ENCODE results near the gene PACSIN1. TPM values are rescaled to one million over a fixed set of nuclear protein-coding genes. Genes with fewer than 3 reads are reported as not detected.

The PACSIN1 gene
- total RNA-seq, 1 donor from 2014 or later, result not detected

DNA sequence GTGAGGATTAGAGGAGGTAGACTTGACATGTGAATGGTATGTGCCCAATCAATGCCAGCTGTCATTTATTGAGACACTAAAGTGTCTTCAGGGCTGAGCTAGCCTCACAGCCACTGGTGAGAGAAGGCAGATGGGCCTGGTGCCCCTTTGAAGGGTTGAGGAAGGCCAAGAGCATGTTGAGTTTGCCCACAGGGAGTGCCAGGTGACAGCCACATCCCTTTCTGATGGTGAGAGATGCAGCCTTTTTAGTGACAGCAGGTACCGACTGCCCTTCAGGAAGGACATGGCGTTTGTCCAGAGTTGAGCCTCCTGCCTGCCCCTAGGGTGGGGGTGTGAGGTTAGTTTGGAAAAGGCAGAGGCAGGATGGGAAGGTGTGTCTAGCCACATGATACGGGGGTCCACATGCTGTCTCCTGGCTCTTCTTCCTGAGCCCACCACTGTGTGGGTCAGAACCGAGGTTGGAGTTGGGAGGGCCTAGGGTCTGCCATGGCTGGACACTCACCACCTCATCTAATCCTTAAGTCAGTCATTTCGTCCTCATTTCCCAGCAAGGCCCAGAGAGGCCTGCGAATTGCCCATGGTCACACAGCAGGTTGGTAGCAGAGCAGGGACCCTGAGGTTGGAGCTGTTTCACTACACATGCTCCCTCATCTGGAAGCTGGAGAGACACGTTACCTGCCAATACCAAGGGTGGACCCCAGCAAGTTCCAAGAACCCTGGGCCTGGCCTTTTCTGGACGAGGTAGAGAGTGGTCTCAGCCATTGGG is 57.7 kb downstream of the PACSIN1 start:
- TF ChIP-seq, protein P1, sequence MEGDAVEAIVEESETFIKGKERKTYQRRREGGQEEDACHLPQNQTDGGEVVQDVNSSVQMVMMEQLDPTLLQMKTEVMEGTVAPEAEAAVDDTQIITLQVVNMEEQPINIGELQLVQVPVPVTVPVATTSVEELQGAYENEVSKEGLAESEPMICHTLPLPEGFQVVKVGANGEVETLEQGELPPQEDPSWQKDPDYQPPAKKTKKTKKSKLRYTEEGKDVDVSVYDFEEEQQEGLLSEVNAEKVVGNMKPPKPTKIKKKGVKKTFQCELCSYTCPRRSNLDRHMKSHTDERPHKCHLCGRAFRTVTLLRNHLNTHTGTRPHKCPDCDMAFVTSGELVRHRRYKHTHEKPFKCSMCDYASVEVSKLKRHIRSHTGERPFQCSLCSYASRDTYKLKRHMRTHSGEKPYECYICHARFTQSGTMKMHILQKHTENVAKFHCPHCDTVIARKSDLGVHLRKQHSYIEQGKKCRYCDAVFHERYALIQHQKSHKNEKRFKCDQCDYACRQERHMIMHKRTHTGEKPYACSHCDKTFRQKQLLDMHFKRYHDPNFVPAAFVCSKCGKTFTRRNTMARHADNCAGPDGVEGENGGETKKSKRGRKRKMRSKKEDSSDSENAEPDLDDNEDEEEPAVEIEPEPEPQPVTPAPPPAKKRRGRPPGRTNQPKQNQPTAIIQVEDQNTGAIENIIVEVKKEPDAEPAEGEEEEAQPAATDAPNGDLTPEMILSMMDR (IDR thresholded peaks at IDR 0.05), result no peak
- H3K4me3 Mint-ChIP-seq (ENCODE audit: unreplicated experiment), result no peak overlapping the region
- H3K9me3 Mint-ChIP-seq (ENCODE audit: unreplicated experiment), result no peaks in the 10 kb centered on the region
- peaks cover 6% of the 10 kb centered on the region for H3K4me1 Mint-ChIP-seq (ENCODE audit: unreplicated experiment)
- no peaks in the 10 kb centered on the region for H3K36me3 Mint-ChIP-seq (ENCODE audit: unreplicated experiment)
- peaks cover 7% of the 10 kb centered on the region for H3K27me3 Mint-ChIP-seq (ENCODE audit: unreplicated experiment)
- DNase-seq (ENCODE audit: extremely low spot score, unreplicated experiment), result no peak
- no peak overlapping the region for H3K27ac Mint-ChIP-seq (ENCODE audit: unreplicated experiment)

DNA sequence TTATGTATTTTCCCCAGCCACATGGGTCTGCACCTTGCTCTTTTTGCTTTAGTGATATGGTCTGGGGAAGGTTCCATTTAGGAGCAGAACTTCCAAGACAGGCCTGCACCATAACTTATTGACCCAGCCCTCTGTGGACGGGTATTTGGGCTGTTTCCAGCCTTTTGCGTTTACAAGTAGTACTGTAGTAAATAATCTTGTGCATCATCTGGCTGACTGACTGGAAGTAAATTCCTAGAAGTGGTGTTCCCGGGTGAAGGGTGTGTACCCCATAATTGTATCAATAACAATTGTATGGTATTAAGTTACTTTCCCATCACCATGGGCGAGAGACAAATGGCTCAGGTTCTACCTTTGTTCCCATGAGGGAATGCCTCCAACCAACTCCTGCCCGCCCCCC is 58.6 kb downstream of the PACSIN1 start:
- H3K27me3 Mint-ChIP-seq (ENCODE audit: unreplicated experiment), result peaks cover 3% of the 10 kb centered on the region
- no peaks in the 10 kb centered on the region for H3K36me3 Mint-ChIP-seq (ENCODE audit: unreplicated experiment)
- no peak overlapping the region for H3K4me3 Mint-ChIP-seq (ENCODE audit: unreplicated experiment)
- no peak overlapping the region for H3K27ac Mint-ChIP-seq (ENCODE audit: unreplicated experiment)
- DNase-seq (ENCODE audit: extremely low spot score, unreplicated experiment), result no peak
- TF ChIP-seq, protein P1 (IDR thresholded peaks at IDR 0.05), result no peak
- no peaks in the 10 kb centered on the region for H3K9me3 Mint-ChIP-seq (ENCODE audit: unreplicated experiment)
- H3K4me1 Mint-ChIP-seq (ENCODE audit: unreplicated experiment), result peaks cover 6% of the 10 kb centered on the region

DNA sequence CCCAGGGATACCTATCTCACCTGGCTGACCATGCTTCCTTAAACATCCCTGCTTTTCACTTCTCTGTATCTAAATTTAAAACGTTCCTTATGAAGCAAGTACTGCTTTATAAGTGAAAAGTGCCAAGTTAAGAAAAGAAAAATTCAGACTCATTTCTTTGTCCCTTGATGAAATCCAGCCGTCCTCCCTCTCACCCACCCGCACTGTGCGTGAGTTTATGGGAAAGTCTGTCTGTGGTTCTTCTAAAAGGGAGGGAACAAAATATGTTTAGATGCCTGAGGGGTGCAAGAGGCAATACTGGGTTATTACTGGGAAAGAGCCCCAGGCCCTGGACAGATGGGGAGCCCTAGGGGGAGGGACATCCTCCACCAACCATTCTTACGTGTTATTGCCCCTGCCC is 59.1 kb downstream of the PACSIN1 start:
- Mint-ChIP-seq H3K4me3 (ENCODE audit: unreplicated experiment) (no peak overlapping the region), H3K27me3 (ENCODE audit: unreplicated experiment) (peaks cover 3% of the 10 kb centered on the region), H3K9me3 (ENCODE audit: unreplicated experiment) (no peaks in the 10 kb centered on the region), H3K27ac (ENCODE audit: unreplicated experiment) (no peak overlapping the region), H3K4me1 (ENCODE audit: unreplicated experiment) (peaks cover 6% of the 10 kb centered on the region), H3K36me3 (ENCODE audit: unreplicated experiment) (no peaks in the 10 kb centered on the region)
- TF ChIP-seq, protein P1 (IDR thresholded peaks at IDR 0.05), result no peak
- no peak for DNase-seq (ENCODE audit: extremely low spot score, unreplicated experiment)

DNA sequence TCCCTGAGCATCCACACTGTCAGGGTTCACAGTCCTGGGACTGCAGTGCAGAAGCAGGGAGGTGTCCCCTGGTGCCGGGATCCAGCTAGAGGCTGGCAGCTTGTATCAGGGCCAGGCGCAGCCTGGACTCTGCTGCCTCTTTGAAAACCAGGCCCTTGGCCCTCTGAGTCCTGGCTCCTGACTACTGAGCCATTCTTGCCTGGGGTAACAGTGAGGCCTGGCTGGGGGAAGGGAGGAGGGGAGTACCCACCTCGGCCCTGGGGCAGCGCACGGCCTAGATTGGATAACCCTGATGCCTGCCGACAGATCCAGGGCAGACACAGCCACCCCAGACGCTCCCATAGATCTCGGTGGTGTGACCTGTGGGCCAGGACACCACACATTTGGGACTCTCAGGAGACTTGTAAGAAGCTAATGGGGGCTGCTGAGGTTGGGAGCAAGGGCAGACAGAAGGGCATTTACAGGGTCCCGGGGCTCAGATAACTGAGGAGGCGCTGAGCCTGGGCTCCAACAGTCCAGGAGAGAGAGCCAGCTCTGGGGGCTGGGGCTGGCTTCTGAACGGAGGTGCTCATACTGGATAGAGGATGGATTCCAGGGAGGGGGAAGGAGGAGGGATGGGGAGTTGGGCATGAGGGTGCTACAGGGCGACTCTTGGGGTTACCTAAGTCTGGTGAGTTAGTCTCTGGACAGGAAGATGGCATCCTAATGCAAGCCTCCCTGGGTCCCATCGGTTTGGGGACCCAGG is 59.7 kb downstream of the PACSIN1 start:
- no peaks in the 10 kb centered on the region for H3K36me3 Mint-ChIP-seq (ENCODE audit: unreplicated experiment)
- H3K4me3 Mint-ChIP-seq (ENCODE audit: unreplicated experiment), result no peak overlapping the region

More for the DNA sequence above, 59.7 kb downstream of the PACSIN1 start:
- Mint-ChIP-seq H3K4me1 (ENCODE audit: unreplicated experiment) (peaks cover 6% of the 10 kb centered on the region), H3K27ac (ENCODE audit: unreplicated experiment) (no peak overlapping the region), H3K27me3 (ENCODE audit: unreplicated experiment) (peaks cover 3% of the 10 kb centered on the region), H3K9me3 (ENCODE audit: unreplicated experiment) (no peaks in the 10 kb centered on the region)
- TF ChIP-seq, protein P1 (IDR thresholded peaks at IDR 0.05), result no peak
- DNase-seq (ENCODE audit: extremely low spot score, unreplicated experiment), result no peak
